ENCODE measurements around the gene NKX6-2. TPM values are rescaled to one million over a fixed set of nuclear protein-coding genes. Genes with fewer than 3 reads are reported as not detected.

NKX6-2 gene
- polyA plus RNA-seq, 1 experiment, result not detected

GRCh38 chr10:132764108-132764507, 21.8 kb downstream of the NKX6-2 start:
- ChIA-PET CTCF (no interaction called here), POLR2A (no interaction called here)
- Histone ChIP-seq H3K27me3 (ENCODE audit: control insufficient read depth, insufficient read depth, low read length) (no peaks in the 10 kb centered on the region), H3K36me3 (ENCODE audit: control insufficient read depth, insufficient read depth, low read length) (peaks cover 9% of the 10 kb centered on the region), H3K4me3 (ENCODE audit: low read depth, low read length) (no peak overlapping the region)
- DNase-seq (ENCODE audit: low read depth), result no peak
- TF ChIP-seq CTCF (IDR thresholded peaks at IDR 0.05; ENCODE audit: insufficient read depth, low read depth, low read length), result no peak

- no peak overlapping the region for H3K4me3 ChIP-seq (ENCODE audit: low read depth, low read length)
- DNase-seq (ENCODE audit: low read depth), result no peak
- ChIA-PET CTCF (no interaction called here), POLR2A (no interaction called here)
- no peaks in the 10 kb centered on the region for H3K27me3 ChIP-seq (ENCODE audit: control insufficient read depth, insufficient read depth, low read length)
- TF ChIP-seq CTCF (IDR thresholded peaks at IDR 0.05; ENCODE audit: insufficient read depth, low read depth, low read length), result no peak
- peaks cover 12% of the 10 kb centered on the region for H3K36me3 ChIP-seq (ENCODE audit: control insufficient read depth, insufficient read depth, low read length)
These were observed 22.4 kb downstream of the NKX6-2 start for GRCh38 chr10:132763545-132763944.

GRCh38 chr10:132762267-132762666, 23.7 kb downstream of the NKX6-2 start:
- POLR2A ChIA-PET, result no interaction called here
- CTCF ChIA-PET, result interaction anchor here (0.6 to 0.9 kb wide), 3 partner anchors 35 to 494 kb away, joined by 3 to 4 read pairs (median 3); no protein-coding TSS in a partner anchor
- no peak for DNase-seq (ENCODE audit: low read depth)
- Histone ChIP-seq H3K27me3 (ENCODE audit: control insufficient read depth, insufficient read depth, low read length) (no peaks in the 10 kb centered on the region), H3K4me3 (ENCODE audit: low read depth, low read length) (no peak overlapping the region), H3K36me3 (ENCODE audit: control insufficient read depth, insufficient read depth, low read length) (peaks cover 15% of the 10 kb centered on the region)
- TF ChIP-seq CTCF (IDR thresholded peaks at IDR 0.05; ENCODE audit: insufficient read depth, low read depth, low read length), result no peak

- Histone ChIP-seq H3K4me3 (ENCODE audit: low read depth, low read length) (no peak overlapping the region), H3K27me3 (ENCODE audit: control insufficient read depth, insufficient read depth, low read length) (no peaks in the 10 kb centered on the region), H3K36me3 (ENCODE audit: control insufficient read depth, insufficient read depth, low read length) (peaks cover 15% of the 10 kb centered on the region)
- DNase-seq (ENCODE audit: low read depth), result no peak
- ChIA-PET CTCF (interaction anchor here (0.6 to 0.9 kb wide), 2 partner anchors 36 to 107 kb away, joined by 3 to 4 read pairs; no protein-coding TSS in a partner anchor), POLR2A (no interaction called here)
- no peak for TF ChIP-seq CTCF (IDR thresholded peaks at IDR 0.05; ENCODE audit: insufficient read depth, low read depth, low read length)
These were observed 24.4 kb downstream of the NKX6-2 start for GRCh38 chr10:132761395-132762060.

GRCh38 chr10:132758865-132759264, 27.1 kb downstream of the NKX6-2 start:
- DNase-seq (ENCODE audit: low read depth), result no peak
- CTCF ChIA-PET, result no interaction called here
- Histone ChIP-seq H3K27me3 (ENCODE audit: control insufficient read depth, insufficient read depth, low read length) (no peaks in the 10 kb centered on the region), H3K36me3 (ENCODE audit: control insufficient read depth, insufficient read depth, low read length) (peaks cover 22% of the 10 kb centered on the region), H3K4me3 (ENCODE audit: low read depth, low read length) (no peak overlapping the region)
- POLR2A ChIA-PET, result no interaction called here
- no peak for TF ChIP-seq CTCF (IDR thresholded peaks at IDR 0.05; ENCODE audit: insufficient read depth, low read depth, low read length)
